ENCODE measurements around the gene ITGB1BP1. TPM values are rescaled to one million over a fixed set of nuclear protein-coding genes. Genes with fewer than 3 reads are reported as not detected.

ITGB1BP1 gene
- total RNA-seq, 1 donor from 2014 or later = 97.3 TPM

DNA sequence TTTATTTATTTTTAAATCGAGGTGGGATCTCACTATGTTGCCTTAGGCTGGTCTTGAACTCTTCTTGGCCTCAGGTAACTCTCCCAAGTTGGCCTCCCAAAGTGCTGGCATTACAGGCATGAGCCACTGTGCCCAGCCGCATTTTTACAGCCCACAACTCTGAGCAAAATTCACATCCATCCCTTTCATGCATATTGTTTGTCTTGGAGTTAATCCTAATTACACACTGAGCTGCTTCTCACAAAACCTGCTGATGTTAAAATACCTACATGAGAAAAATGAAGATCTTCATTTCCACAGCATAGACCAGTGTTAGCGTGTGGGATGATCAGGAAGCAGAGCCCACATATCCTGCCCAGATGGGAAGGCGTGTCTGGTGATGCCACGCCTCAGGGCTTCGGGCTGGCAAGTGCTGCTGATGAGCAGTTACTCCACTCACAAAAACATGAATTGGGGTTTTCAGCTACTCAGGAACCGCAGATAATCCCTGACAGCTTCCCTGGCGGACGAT lies 14.6 kb downstream of the ITGB1BP1 start:
- H3K4me3 Mint-ChIP-seq (ENCODE audit: unreplicated experiment) = no peak overlapping the region
- peaks cover 10% of the 10 kb centered on the region for H3K36me3 Mint-ChIP-seq (ENCODE audit: low read depth, unreplicated experiment)
- DNase-seq (ENCODE audit: low spot score) = no peak
- TF ChIP-seq, protein P1, sequence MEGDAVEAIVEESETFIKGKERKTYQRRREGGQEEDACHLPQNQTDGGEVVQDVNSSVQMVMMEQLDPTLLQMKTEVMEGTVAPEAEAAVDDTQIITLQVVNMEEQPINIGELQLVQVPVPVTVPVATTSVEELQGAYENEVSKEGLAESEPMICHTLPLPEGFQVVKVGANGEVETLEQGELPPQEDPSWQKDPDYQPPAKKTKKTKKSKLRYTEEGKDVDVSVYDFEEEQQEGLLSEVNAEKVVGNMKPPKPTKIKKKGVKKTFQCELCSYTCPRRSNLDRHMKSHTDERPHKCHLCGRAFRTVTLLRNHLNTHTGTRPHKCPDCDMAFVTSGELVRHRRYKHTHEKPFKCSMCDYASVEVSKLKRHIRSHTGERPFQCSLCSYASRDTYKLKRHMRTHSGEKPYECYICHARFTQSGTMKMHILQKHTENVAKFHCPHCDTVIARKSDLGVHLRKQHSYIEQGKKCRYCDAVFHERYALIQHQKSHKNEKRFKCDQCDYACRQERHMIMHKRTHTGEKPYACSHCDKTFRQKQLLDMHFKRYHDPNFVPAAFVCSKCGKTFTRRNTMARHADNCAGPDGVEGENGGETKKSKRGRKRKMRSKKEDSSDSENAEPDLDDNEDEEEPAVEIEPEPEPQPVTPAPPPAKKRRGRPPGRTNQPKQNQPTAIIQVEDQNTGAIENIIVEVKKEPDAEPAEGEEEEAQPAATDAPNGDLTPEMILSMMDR (IDR thresholded peaks at IDR 0.05; ENCODE audit: unreplicated experiment) = no peak
- H3K9me3 Mint-ChIP-seq (ENCODE audit: unreplicated experiment) = no peaks in the 10 kb centered on the region
- no peak overlapping the region for H3K27ac Mint-ChIP-seq (ENCODE audit: unreplicated experiment)
- H3K4me1 Mint-ChIP-seq (ENCODE audit: unreplicated experiment) = no peaks in the 10 kb centered on the region
- H3K27me3 Mint-ChIP-seq (ENCODE audit: unreplicated experiment) = peaks cover under 1% of the 10 kb centered on the region

DNA sequence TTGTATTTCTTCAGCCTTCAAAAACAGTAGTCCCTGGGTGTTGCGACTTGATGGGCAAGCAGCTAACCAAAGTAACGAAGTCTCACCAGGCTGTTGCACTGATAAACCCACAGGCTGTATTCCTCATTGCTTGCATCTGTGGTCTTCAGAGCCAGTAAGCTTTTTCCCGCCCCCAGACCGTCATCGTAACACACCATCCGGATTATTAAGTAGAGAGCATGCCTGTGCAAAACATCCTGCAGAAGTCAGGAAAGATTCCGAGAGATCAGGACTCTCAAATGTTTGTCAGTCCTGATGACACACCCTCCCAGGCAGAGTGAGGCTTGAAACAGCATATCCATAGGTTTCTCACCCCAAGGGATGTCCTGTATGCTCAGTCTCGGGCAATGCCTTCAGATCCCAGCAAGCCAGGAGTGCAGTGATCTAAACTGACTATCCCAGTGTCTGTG lies 15.9 kb downstream of the ITGB1BP1 start:
- Mint-ChIP-seq H3K9me3 (ENCODE audit: unreplicated experiment) (no peaks in the 10 kb centered on the region), H3K27ac (ENCODE audit: unreplicated experiment) (no peak overlapping the region)

DNA sequence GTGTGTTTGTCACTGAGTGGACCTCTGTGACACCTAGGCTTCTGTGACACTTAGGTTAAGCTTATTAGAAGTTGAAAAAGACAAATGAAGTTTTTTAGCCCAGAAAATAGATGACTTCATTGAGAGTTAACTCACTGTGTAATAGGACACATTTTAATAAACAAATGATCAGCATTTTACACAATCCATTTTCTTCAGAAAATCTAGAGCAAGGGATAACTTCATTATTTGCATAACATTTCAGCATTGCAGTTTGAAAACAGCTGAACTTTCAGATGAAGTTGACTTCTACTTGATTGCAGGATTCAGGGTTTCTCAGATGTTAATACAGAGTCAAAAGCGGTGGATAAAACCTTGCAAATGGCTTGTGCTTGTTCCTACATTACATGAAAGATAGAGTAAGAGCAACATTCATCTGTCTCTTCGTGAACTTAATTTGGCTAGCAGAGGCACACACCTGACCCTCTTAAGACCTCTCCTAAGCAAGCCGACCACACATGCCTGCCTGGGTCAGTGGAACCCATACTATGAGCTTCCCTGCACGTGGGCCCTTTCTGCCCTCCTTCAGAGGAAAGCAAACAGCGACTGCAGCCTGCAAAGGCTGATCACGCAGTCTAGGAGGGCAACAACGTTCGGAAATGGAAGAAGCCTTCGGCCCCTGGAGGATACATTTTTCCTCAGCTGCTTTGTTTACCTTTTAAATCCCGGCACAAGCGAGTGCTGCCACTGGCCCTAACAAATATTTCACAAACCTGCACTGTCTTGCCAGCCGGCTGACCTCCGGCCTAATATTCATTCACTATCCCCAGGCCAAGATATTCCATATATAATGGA lies 16.6 kb downstream of the ITGB1BP1 start:
- Mint-ChIP-seq H3K4me1 (ENCODE audit: unreplicated experiment) (no peaks in the 10 kb centered on the region), H3K4me3 (ENCODE audit: unreplicated experiment) (peak overlapping the region; percentile 15), H3K9me3 (ENCODE audit: unreplicated experiment) (no peaks in the 10 kb centered on the region), H3K27ac (ENCODE audit: unreplicated experiment) (no peak overlapping the region), H3K27me3 (ENCODE audit: unreplicated experiment) (no peaks in the 10 kb centered on the region), H3K36me3 (ENCODE audit: low read depth, unreplicated experiment) (peaks cover 13% of the 10 kb centered on the region)
- TF ChIP-seq, protein P1 (IDR thresholded peaks at IDR 0.05; ENCODE audit: unreplicated experiment) = no peak
- DNase-seq (ENCODE audit: low spot score) = no peak

More for the DNA sequence above, 15.9 kb downstream of the ITGB1BP1 start:
- no peaks in the 10 kb centered on the region for H3K4me1 Mint-ChIP-seq (ENCODE audit: unreplicated experiment)
- no peak for DNase-seq (ENCODE audit: low spot score)
- no peak overlapping the region for H3K4me3 Mint-ChIP-seq (ENCODE audit: unreplicated experiment)
- H3K36me3 Mint-ChIP-seq (ENCODE audit: low read depth, unreplicated experiment) = peaks cover 13% of the 10 kb centered on the region
- TF ChIP-seq, protein P1 (IDR thresholded peaks at IDR 0.05; ENCODE audit: unreplicated experiment) = no peak
- H3K27me3 Mint-ChIP-seq (ENCODE audit: unreplicated experiment) = no peaks in the 10 kb centered on the region

DNA sequence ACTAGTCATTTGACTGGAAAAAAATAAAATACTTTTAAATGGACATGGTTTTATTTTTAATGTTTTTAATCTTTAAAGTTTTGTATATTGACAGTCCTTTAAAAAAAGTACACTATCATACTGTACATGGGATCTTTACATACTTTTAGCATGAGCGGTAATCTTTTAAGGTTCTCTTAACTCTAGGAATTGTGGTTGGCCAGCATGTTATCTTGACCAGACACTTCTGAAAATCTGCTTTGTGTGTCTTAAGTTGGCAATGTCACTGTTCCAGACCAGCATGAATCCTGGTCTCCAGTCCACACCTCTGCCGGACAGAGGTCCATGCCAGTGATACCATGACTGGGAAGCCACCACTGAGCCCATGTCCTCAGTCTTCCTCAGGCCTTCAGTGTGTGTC lies 17.7 kb downstream of the ITGB1BP1 start:
- H3K9me3 Mint-ChIP-seq (ENCODE audit: unreplicated experiment) = no peaks in the 10 kb centered on the region

More for the DNA sequence above, 17.7 kb downstream of the ITGB1BP1 start:
- H3K4me3 Mint-ChIP-seq (ENCODE audit: unreplicated experiment) = no peak overlapping the region
- no peak overlapping the region for H3K27ac Mint-ChIP-seq (ENCODE audit: unreplicated experiment)
- peaks cover 10% of the 10 kb centered on the region for H3K36me3 Mint-ChIP-seq (ENCODE audit: low read depth, unreplicated experiment)
- H3K4me1 Mint-ChIP-seq (ENCODE audit: unreplicated experiment) = peaks cover under 1% of the 10 kb centered on the region
- DNase-seq (ENCODE audit: low spot score) = no peak
- TF ChIP-seq, protein P1 (IDR thresholded peaks at IDR 0.05; ENCODE audit: unreplicated experiment) = no peak
- H3K27me3 Mint-ChIP-seq (ENCODE audit: unreplicated experiment) = no peaks in the 10 kb centered on the region
